ENCODE data around the gene CADM2. TPM values are rescaled to one million over a fixed set of nuclear protein-coding genes. Genes with fewer than 3 reads are reported as not detected.

The CADM2 gene
- total RNA-seq, 1 experiment from 2014 or later = not detected

GRCh38 chr3:85252686-85253085, 293.9 kb downstream of the CADM2 start:
- intact Hi-C loops (cut with micrococcal nuclease; ENCODE audit: unreplicated experiment) = no loop called here
- BruUV-seq (replicated peaks) = no TSS peak

GRCh38 chr3:85254738-85255137, 295.9 kb downstream of the CADM2 start:
- Histone ChIP-seq H3K36me3 (ENCODE audit: control insufficient read depth, insufficient read depth, low read length) (no peaks in the 10 kb centered on the region), H3K9me3 (no peaks in the 10 kb centered on the region), H3K4me3 (ENCODE audit: low read depth, low read length) (no peak overlapping the region), H3K27me3 (replicated peaks; ENCODE audit: control insufficient read depth, insufficient read depth, low read length) (no peaks in the 10 kb centered on the region), H3K4me1 (no peaks in the 10 kb centered on the region)
- H3K27me3 Mint-ChIP-seq (ENCODE audit: insufficient read depth, unreplicated experiment) = peaks cover 3% of the 10 kb centered on the region
- intact Hi-C loops (cut with micrococcal nuclease; ENCODE audit: unreplicated experiment) = no loop called here
- no peak overlapping the region for H3K27ac Mint-ChIP-seq (ENCODE audit: unreplicated experiment)
- no peaks in the 10 kb centered on the region for H3K36me3 Mint-ChIP-seq (ENCODE audit: insufficient read depth, unreplicated experiment)
- TF ChIP-seq, protein P1, sequence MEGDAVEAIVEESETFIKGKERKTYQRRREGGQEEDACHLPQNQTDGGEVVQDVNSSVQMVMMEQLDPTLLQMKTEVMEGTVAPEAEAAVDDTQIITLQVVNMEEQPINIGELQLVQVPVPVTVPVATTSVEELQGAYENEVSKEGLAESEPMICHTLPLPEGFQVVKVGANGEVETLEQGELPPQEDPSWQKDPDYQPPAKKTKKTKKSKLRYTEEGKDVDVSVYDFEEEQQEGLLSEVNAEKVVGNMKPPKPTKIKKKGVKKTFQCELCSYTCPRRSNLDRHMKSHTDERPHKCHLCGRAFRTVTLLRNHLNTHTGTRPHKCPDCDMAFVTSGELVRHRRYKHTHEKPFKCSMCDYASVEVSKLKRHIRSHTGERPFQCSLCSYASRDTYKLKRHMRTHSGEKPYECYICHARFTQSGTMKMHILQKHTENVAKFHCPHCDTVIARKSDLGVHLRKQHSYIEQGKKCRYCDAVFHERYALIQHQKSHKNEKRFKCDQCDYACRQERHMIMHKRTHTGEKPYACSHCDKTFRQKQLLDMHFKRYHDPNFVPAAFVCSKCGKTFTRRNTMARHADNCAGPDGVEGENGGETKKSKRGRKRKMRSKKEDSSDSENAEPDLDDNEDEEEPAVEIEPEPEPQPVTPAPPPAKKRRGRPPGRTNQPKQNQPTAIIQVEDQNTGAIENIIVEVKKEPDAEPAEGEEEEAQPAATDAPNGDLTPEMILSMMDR (IDR thresholded peaks at IDR 0.05; ENCODE audit: insufficient read depth in 1 of 2, low read depth in 1 of 2, low read length in 1 of 2, severe bottlenecking in 1 of 2, unreplicated experiment in 1 of 2) = no peak
- H3K9me3 Mint-ChIP-seq (ENCODE audit: unreplicated experiment) = no peaks in the 10 kb centered on the region
- no peak overlapping the region for H3K4me3 Mint-ChIP-seq (ENCODE audit: unreplicated experiment)
- ChIA-PET CTCF (no interaction called here), POLR2A (no interaction called here)
- no peaks in the 10 kb centered on the region for H3K4me1 Mint-ChIP-seq (ENCODE audit: low read depth, unreplicated experiment)
- DNase-seq = no peak
- BruUV-seq (replicated peaks) = no TSS peak

More at GRCh38 chr3:85252686-85253085, 293.9 kb downstream of the CADM2 start:
- H3K36me3 Mint-ChIP-seq (ENCODE audit: insufficient read depth, unreplicated experiment) = no peaks in the 10 kb centered on the region
- no peak overlapping the region for H3K4me3 ChIP-seq (ENCODE audit: low read depth, low read length)
- POLR2A ChIA-PET = no interaction called here
- no peaks in the 10 kb centered on the region for H3K27me3 ChIP-seq (replicated peaks; ENCODE audit: control insufficient read depth, insufficient read depth, low read length)
- no peaks in the 10 kb centered on the region for H3K4me1 Mint-ChIP-seq (ENCODE audit: low read depth, unreplicated experiment)
- CTCF ChIA-PET = no interaction called here
- H3K4me1 ChIP-seq = no peaks in the 10 kb centered on the region
- no peaks in the 10 kb centered on the region for H3K9me3 Mint-ChIP-seq (ENCODE audit: unreplicated experiment)
- H3K4me3 Mint-ChIP-seq (ENCODE audit: unreplicated experiment) = no peak overlapping the region
- TF ChIP-seq, protein P1 (IDR thresholded peaks at IDR 0.05; ENCODE audit: insufficient read depth in 1 of 2, low read depth in 1 of 2, low read length in 1 of 2, severe bottlenecking in 1 of 2, unreplicated experiment in 1 of 2) = no peak
- H3K36me3 ChIP-seq (ENCODE audit: control insufficient read depth, insufficient read depth, low read length) = no peaks in the 10 kb centered on the region
- peaks cover 3% of the 10 kb centered on the region for H3K27me3 Mint-ChIP-seq (ENCODE audit: insufficient read depth, unreplicated experiment)
- no peak overlapping the region for H3K27ac Mint-ChIP-seq (ENCODE audit: unreplicated experiment)
- H3K9me3 ChIP-seq = no peaks in the 10 kb centered on the region
- no peak for DNase-seq

- H3K27ac Mint-ChIP-seq (ENCODE audit: unreplicated experiment) = no peak overlapping the region
Observed at GRCh38 chr3:85255949-85256348, 297.2 kb downstream of the CADM2 start.

More at GRCh38 chr3:85255949-85256348, 297.2 kb downstream of the CADM2 start:
- Mint-ChIP-seq H3K9me3 (ENCODE audit: unreplicated experiment) (no peaks in the 10 kb centered on the region), H3K27me3 (ENCODE audit: insufficient read depth, unreplicated experiment) (peaks cover 3% of the 10 kb centered on the region), H3K4me3 (ENCODE audit: unreplicated experiment) (no peak overlapping the region), H3K4me1 (ENCODE audit: low read depth, unreplicated experiment) (no peaks in the 10 kb centered on the region), H3K36me3 (ENCODE audit: insufficient read depth, unreplicated experiment) (no peaks in the 10 kb centered on the region)
- intact Hi-C loops (cut with micrococcal nuclease; ENCODE audit: unreplicated experiment) = no loop called here
- ChIA-PET CTCF (no interaction called here), POLR2A (no interaction called here)
- DNase-seq = no peak
- no peaks in the 10 kb centered on the region for H3K4me1 ChIP-seq
- H3K4me3 ChIP-seq (ENCODE audit: low read depth, low read length) = no peak overlapping the region
- no peaks in the 10 kb centered on the region for H3K36me3 ChIP-seq (ENCODE audit: control insufficient read depth, insufficient read depth, low read length)
- H3K27me3 ChIP-seq (replicated peaks; ENCODE audit: control insufficient read depth, insufficient read depth, low read length) = no peaks in the 10 kb centered on the region
- H3K9me3 ChIP-seq = no peaks in the 10 kb centered on the region
- BruUV-seq (replicated peaks) = no TSS peak
- TF ChIP-seq, protein P1 (IDR thresholded peaks at IDR 0.05; ENCODE audit: insufficient read depth in 1 of 2, low read depth in 1 of 2, low read length in 1 of 2, severe bottlenecking in 1 of 2, unreplicated experiment in 1 of 2) = no peak

All from Caco-2 (cell line).